ENCODE data around the gene FLOT1.

GRCh38 chr6:30721198-30722024, 21.1 kb downstream of the FLOT1 start:
- no peak for TF ChIP-seq CEBPB (IDR thresholded peaks at IDR 0.05)
- TF ChIP-seq MYC (IDR thresholded peaks at IDR 0.05; ENCODE audit: borderline replicate concordance, low read length): no peak
- TF ChIP-seq CTCF (IDR thresholded peaks at IDR 0.05): no peak; the same call in 2 of the 3 replicates

Measured in A549 (cell line).